ENCODE measurements around the gene ZFR. TPM values are rescaled to one million over a fixed set of nuclear protein-coding genes. Genes with fewer than 3 reads are reported as not detected.

The ZFR gene
- polyA plus RNA-seq, 1 of the 3 experiments (the other 2 are of a cell fraction) = 24.6 TPM

GRCh38 chr5:32446630-32447029 lies 2.1 kb upstream of the ZFR start:
- Histone ChIP-seq H3K9me2 (no peaks in the 10 kb centered on the region), H3K9me3 (no peaks in the 10 kb centered on the region), H3K36me3 (replicated peaks in 1 of 2; ENCODE audit: control insufficient read depth in 1 of 2, insufficient read depth in 2 of 2, low read length in 1 of 2) (peaks cover 0 to 11% of the 10 kb centered on the region in 2 experiments), H3F3A (replicated peaks; ENCODE audit: insufficient read depth) (peaks cover 14% of the 10 kb centered on the region), H2AFZ (ENCODE audit: low read depth) (no peak overlapping the region), H3K4me1 (ENCODE audit: control insufficient read depth in 1 of 2, insufficient read depth in 2 of 2, low read depth in 1 of 2, low read length in 1 of 2) (peaks cover 7 to 14% of the 10 kb centered on the region in 2 experiments; a peak in 3 of 4 replicates), H4K20me1 (ENCODE audit: insufficient read depth) (peaks cover 19% of the 10 kb centered on the region), H3K9ac (no peak overlapping the region), H3K4me3 (ENCODE audit: low read depth in 2 of 2, low read length in 1 of 2) (no peak overlapping the region), H3K27ac (ENCODE audit: low read depth in 2 of 2, low read length in 1 of 2) (no peak overlapping the region), H3K79me2 (ENCODE audit: insufficient read depth) (peaks cover 33% of the 10 kb centered on the region), H3K27me3 (ENCODE audit: insufficient read depth) (no peaks in the 10 kb centered on the region), H3K4me2 (no peak overlapping the region)
- ChIA-PET CTCF (no interaction called here), POLR2A (no interaction called here)
- TF ChIP-seq EZH2phosphoT487 (IDR thresholded peaks at IDR 0.05; ENCODE audit: borderline replicate concordance, low read depth) (no peak), CTCF (IDR thresholded peaks at IDR 0.05) (no peak), NFIC (IDR thresholded peaks at IDR 0.05; ENCODE audit: borderline replicate concordance) (no peak), GATA2 (CRISPR knock-in tag; IDR thresholded peaks at IDR 0.05) (no peak), NRF1 (IDR thresholded peaks at IDR 0.05; ENCODE audit: low read depth, low read length) (no peak), USF2 (IDR thresholded peaks at IDR 0.05; ENCODE audit: borderline replicate concordance, low read depth, low read length) (no peak), SMC3 (IDR thresholded peaks at IDR 0.05; ENCODE audit: low read depth, low read length) (no peak), SIN3A (IDR thresholded peaks at IDR 0.05; ENCODE audit: borderline replicate concordance, low read depth, low read length) (no peak), FOSL2 (IDR thresholded peaks at IDR 0.05; ENCODE audit: borderline replicate concordance, low read depth) (no peak), EP300 (IDR thresholded peaks at IDR 0.05; ENCODE audit: borderline replicate concordance in 1 of 2, low read depth in 1 of 2, low read length in 1 of 2) (no peak), TCF12 (IDR thresholded peaks at IDR 0.05) (no peak), REST (IDR thresholded peaks at IDR 0.05; ENCODE audit: low read depth, low read length) (no peak), MAX (IDR thresholded peaks at IDR 0.05; ENCODE audit: low read depth) (no peak), PBX3 (IDR thresholded peaks at IDR 0.05) (no peak), FOXJ3 (CRISPR knock-in tag; IDR thresholded peaks at IDR 0.05) (no peak), JUND (IDR thresholded peaks at IDR 0.05) (no peak)
- WGBS (ENCODE audit: low lambda C conversion rate) = 98% methylated on average over 5 of the region's 5 CpGs
- DNase-seq = no peak
